HG02571 (cell line): Measurements from ENCODE around the gene TNFAIP8L3.

Source experiments
- ATAC-seq: cut with Tn5 transposase; IDR thresholded peaks from one replicate; pipeline ENCODE4 v1.9.1; 2021; ENCODE audit warnings: mild to moderate bottlenecking, moderate library complexity; ENCODE audit not compliant: unreplicated experiment

TNFAIP8L3 gene

GRCh38 chr15:51092480-51093040 is 2.1 kb downstream of the TNFAIP8L3 start:
- ATAC-seq: no peak

DNA sequence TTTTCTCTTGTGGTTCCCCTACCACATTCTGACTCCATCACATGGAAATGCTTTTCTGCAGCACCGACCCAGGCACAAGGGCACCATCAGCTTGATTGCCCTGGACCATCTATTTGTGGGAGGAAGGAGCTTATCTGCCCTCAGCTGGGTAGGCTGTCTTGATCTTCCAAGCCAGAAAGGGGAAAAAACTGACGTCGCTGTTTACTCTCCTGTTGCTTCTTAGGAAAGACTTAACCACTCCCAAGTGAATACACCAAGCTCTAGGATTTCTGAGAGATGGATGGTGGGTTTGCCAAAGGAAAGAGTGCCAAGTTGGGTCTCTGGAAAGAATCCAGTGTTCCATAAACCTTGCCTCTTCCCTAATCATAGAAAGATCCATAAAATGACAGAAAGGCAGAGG is 4.0 kb downstream of the TNFAIP8L3 start:
- no peak for ATAC-seq

GRCh38 chr15:51089699-51090453 is 4.8 kb downstream of the TNFAIP8L3 start:
- no peak for ATAC-seq

- ATAC-seq: no peak
Observed at GRCh38 chr15:51089041-51089440, 5.7 kb downstream of the TNFAIP8L3 start.

DNA sequence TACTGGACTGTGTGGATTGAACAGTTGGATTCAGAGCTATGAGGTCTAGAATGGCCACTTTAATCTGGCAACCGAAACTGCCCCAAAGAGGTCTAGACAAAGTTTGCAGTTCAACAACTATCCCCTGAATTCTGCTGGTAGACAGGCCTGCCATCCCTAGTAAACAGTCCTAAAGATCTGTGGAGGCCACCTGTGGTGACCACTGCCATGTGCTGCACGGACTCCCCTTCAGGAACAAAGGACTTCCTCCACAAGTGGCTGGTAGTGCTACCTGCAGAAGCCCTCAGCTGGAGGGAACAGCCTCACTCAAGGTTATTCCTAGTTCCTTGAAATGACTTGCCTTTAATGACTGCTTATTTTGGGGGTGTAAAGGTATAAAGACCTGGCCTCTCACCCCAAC is 6.1 kb downstream of the TNFAIP8L3 start:
- ATAC-seq: no peak

GRCh38 chr15:51087513-51087912 is 7.2 kb downstream of the TNFAIP8L3 start:
- no peak for ATAC-seq

DNA sequence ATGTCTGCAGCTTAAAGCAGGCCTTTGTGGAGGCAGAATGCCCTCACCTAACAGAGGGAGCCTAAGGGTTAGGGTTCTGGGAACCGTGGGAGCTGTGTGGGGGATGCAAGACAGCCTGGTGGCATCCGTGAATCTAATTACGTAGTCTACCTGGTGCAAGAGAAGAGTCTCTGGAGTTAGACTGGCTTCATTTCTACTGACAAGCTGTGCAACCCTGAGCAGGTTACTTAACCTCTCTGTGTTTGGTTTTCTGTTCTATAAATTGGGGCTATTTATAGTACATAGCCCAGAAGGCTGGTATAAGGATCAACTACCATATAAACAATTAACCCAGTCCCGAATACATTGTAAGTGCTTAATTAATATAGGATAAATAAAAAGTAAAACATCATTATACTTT is 8.3 kb downstream of the TNFAIP8L3 start:
- ATAC-seq: no peak

- no peak for ATAC-seq
Observed at GRCh38 chr15:51085764-51086163, 8.9 kb downstream of the TNFAIP8L3 start.

DNA sequence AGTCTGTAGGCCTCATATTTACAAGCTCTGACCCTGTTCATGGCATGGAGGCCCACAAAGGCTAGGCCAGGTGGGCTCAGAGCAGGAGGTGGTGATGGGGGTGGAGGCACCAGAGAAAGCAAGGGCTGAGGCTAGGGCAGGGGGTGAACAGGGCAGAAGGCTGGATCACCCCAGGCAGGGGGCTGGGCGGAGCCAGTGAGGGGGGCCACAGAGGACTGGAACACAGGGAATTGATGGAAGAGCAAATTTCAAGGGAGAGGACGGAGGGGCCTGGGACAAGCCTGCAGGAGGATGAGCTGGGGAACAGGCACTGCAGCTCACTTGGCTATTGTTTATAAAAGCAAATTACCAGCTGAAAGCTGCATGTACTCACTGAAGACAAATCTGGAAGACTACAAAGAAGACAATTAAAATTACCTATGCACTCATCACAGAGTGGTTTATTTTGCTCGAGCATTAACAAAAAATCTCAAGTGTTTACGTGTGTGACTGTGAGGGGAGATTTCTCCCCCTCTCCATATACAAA is 11.0 kb downstream of the TNFAIP8L3 start:
- no peak for ATAC-seq

GRCh38 chr15:51082246-51082645 is 12.5 kb downstream of the TNFAIP8L3 start:
- ATAC-seq: no peak

DNA sequence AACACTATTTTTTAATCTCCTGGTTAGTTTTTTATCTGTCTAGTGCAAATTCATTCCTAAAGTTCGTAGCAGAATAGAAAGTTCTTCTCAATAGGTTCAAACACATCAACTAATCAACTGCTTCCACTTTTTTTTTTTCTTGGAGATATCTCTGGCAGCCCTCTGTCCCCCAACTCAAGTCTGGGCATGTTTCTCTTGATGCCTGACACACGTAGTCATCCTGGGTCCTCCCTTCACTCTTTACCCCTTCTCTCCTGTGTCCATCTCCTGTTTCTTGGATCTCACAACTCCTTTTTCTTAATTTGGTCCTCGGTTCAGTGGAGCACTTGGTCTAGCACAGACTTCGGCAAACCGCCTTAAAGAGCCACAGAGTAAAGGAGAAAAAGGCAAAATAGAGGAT is 14.4 kb downstream of the TNFAIP8L3 start:
- ATAC-seq: no peak

DNA sequence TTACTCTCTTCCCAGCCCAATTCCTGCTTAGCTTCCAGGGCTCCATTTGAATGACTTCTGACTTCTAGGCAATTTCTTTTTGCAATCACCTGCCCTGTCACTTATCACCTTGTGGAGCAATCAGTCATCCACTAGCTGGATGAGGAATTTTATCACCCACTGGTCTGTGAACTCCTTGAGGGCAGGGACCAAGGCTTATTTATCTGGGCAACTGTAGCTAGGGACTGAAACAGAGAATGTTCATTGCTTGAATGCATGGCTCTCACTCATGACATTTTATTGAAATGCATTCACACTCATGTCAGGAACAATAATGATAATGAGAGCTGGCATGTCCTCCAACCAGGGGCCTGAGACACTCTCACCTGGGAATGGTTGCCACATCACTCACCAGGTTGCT is 15.5 kb downstream of the TNFAIP8L3 start:
- ATAC-seq: no peak

DNA sequence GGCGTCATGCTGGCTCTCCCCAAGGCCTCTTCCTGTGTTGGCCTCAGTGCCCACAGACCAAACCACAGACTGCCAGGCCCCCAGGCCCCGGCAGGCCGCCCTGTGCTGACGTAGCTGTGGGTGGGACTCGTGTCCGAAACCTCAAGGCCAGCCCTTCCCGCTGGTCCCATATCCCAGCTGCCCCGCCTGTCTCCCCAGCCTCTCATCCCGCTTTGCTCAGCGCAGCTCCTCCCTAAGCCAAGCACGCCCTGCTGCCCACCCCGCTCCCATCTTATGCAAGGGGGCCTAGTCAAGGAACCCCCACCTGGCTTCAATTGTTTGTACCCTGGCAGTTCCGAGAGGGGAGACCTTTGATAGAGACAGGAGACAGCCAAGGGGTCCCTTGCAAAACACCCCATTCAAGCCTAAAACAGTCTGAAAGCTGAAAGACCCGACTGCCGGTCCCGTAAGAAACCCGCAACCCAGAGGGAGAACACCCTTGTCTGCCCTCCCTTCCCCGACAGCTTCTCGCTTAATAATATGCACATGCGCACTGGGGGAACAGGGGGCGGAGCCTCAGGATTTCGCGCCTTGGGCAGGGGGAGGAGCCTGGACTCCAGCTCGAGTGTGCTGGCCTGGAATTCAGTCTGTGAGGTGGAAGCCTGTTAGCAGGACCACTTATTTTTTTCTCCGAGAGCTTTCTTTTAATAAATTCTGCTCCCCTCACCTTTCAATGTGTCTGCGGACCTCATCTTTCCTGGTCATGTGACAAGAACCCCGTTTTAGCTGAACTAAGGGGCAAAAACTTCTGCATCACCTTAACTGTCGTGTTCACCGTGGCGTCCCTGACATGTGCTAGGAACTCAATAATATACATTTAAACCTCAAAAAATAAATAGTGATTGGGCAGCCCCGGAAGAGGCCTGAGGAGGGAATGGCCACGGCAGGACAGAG is 17.2 kb downstream of the TNFAIP8L3 start:
- ATAC-seq: no peak

DNA sequence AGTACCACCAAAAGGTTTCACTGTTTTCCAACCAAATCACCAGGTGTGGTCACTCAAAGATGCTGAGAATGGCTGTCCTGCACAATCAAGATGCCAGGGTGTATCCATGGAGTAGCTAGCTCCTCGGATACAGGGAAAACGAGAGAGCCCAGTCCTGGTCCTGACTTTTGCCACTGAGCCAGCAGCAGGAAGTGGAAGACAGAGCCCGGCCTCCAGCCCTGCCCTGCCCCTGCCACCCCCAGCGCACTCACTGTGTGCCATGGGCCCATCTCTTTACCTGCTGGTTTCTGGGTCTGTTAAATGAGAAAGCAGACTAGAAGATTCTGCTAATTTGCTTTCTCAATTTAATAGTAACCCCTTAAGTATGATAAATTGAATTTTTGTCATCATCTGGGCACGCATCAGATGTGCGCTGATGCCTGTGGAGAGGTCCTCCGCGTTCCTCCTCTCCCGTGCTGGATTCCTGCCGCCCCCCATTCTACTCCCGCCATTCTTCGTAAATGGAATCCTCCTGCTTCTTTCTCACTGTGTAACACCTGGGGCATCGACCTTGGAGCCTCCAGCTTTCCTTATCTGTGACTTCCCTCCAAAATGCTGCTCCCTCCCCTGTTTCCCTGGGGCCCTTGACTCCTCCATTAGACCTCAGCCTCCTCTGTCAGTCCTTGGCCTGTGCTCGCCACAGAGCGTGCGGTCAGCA is 18.0 kb downstream of the TNFAIP8L3 start:
- ATAC-seq: no peak

- no peak for ATAC-seq
Observed at GRCh38 chr15:51075826-51076523, 18.7 kb downstream of the TNFAIP8L3 start.

- ATAC-seq: no peak
Observed at GRCh38 chr15:51075364-51075763, 19.3 kb downstream of the TNFAIP8L3 start.

DNA sequence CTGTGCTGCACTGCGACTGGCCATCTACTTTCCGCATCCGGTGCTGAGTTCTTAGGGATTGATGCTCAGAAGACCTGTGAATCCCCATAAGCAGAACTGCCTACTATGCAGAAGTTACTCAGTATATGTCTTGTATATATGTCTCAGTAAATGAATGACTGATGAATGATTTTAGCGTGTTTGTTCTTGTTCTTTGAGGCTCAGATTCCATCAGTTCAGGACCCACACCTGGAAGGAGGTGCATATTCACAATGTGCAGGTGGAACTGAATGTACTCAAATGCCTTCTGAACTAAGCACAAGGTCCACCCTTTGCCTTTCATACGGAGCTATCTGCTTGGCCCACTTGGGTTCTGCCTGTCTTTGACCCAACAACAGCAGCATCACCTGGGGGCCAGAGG is 19.8 kb downstream of the TNFAIP8L3 start:
- ATAC-seq: no peak

- ATAC-seq: no peak
Observed at GRCh38 chr15:51071578-51071977, 23.1 kb downstream of the TNFAIP8L3 start.

DNA sequence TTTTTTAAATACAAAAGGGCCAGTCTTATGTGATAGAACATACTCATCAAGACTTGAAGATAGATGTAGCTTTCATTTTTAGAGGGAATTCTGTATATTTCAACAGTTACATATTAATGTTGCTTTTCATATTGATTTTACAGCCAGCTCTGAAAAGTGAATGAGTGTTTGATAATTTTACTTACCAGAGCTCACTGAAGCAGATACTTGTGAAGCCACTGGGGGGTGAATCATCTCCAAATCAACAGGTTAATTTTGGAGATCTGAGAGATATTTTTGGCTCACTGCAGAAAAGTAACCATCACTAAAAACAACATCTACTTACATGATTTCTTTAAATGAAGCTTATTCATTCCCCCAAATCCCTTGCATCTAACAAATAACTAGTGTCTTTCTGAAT is 24.7 kb downstream of the TNFAIP8L3 start:
- ATAC-seq: no peak

GRCh38 chr15:51067510-51067909 is 27.2 kb downstream of the TNFAIP8L3 start:
- no peak for ATAC-seq
